ENCODE results near the gene ZNF697.

- no peak for TF ChIP-seq CTCF (IDR thresholded peaks at IDR 0.05)
- TF ChIP-seq POLR2AphosphoS5 (IDR thresholded peaks at IDR 0.05), result no peak
- TF ChIP-seq POLR2A (IDR thresholded peaks at IDR 0.05), result no peak
These were observed 16.0 kb downstream of the ZNF697 start for GRCh38 chr1:119632103-119632490.

All from prostate gland (tissue), 2 donors.